Renal pelvis (tissue), 4 donors: ENCODE results near the gene GATAD2A. TPM values are rescaled to one million over a fixed set of nuclear protein-coding genes. Genes with fewer than 3 reads are reported as not detected.
"Not testable (repeated sequence)": the region's sequence is repeated elsewhere in the genome, so short reads cannot be mapped to it uniquely, and the experiment has no call there.

ENCODE experiments used
- DNase-seq: peaks from one replicate; pipeline ENCODE4 v3.0.0-alpha.2; 2013
- polyA plus RNA-seq, 3 donors: library from polyadenylated mRNA; unstranded; fragments of 120-200 nt; gene quantifications; one replicate each; pipeline ENCODE4 v1.2.1, GENCODE V29; 2013; ENCODE audit not compliant: insufficient read length in 3 of 3

Gene GATAD2A
- polyA plus RNA-seq, 3 donors = 48.7 to 61.4 (median 56.4) TPM

DNA sequence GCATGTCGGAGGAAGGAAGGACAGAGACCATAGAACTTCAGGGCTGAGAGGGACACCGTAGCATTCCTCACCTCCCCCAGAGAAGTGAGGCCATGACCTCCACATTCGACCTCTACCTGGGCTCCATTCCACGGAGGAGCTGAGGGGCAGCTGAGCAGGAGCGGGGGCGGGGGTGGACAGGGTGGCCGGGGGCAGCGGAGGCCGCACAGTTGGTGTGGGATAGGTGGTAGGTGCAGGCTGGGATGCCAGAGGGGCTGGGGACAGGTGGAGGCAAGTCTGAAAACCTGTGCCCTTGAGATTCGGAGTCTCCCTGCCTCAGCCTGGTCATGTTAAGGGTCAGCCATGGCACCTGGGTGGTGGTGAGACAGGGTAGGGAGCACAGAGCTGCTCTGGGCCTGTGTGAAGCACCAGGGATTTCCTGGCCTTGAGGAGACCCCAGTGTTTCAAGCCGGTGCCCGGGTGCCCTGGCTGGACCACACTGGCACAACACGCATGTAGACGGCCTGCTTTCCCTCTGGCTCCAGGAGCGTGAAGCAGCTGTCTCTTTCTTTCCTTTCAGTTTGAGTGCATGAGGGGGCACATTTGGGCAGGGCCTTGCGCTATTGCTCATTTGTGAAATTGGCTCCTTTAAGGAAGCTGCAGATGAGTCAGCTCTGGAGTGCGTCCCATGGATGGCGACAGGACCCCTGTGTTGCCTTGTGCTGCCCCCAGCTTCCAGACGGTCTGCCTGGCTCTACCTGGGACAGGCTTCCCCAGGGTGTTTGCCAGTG, 58.1 kb downstream of the GATAD2A start:
- no peak for DNase-seq

DNA sequence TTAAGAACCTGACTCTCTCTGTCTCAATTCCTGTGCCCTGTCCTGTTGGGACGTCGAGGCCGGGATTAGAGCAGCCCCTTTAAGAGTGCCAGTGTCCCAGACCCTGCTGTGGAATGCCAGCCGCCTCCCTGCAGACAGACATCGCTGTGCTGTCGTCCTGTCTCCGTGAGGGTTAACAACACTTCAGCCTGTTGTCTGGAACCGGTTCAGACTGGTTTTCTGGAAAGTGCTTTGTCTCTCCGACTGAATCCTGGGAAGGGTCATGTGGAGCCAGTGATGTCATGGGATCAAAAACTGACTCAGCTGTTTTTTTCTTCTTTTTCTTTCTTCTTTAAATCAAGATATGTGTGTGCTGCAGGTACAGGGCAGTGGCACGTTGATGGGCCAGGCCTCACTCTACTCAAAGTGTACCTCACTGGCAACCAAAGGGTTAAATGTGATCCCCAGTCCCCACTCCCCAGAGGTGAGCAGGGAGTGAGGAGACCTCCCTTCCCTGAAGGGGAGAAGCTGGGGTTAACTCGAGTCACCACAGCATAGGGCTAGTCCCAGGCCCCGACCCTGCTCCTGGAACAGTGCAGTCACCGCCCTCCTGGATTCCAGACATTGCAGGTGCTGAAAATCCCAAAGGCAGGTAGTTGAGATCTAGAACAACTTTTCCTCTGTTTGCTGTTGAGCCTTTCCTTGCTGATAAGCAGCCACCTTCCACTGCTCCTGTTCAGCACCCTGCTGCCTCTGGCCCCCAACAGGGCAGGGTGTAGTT, 59.0 kb downstream of the GATAD2A start:
- peak; percentile 76 for DNase-seq

DNA sequence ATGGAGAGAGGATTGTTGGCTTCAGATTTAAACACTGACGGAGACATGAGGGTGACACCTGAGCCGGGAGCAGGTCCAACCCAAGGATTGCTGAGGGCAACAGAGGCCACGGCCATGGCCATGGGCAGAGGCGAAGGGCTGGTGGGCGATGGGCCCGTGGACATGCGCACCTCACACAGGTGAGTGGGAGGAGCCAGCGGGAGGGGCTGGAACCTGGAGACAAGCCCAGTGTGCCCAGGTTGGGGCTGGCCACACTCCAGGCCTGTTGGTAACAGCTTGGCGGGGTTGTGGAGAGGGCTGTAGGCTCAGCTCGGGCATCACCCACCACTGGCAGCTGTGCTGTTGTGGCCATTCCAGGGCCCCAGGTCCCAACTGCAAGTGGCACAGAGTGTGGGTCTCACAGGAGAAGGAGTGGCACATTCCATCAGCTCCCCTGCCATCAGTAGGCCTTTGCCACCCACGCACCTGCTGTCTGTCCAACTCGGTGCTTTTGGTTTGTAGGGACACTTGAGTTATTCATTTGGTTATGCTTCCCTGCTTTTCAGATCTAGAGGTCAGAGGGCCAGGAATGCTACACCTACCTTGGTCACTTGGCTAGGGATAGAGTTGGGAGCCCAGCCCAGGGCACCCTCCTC, 60.1 kb downstream of the GATAD2A start:
- DNase-seq = no peak

DNA sequence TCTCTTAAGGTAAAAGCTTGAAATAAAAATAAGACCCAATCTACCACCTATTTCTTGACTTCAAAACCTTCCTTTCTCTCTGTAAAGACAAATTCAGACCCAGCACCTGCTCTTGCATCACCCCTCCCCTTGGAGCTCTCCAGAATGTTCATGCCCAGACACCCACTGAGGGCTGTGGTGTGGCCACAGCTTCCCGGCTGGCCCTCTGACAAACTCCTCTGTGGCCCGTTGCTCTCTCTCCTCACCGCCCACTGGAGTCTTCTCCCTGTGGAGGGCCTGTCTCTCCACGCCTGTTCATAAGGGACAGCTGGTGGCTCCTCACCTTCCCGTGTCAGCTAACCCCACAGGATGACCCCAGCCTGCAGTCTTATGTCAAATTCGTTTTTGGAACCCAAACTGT, 60.7 kb downstream of the GATAD2A start:
- no peak for DNase-seq

DNA sequence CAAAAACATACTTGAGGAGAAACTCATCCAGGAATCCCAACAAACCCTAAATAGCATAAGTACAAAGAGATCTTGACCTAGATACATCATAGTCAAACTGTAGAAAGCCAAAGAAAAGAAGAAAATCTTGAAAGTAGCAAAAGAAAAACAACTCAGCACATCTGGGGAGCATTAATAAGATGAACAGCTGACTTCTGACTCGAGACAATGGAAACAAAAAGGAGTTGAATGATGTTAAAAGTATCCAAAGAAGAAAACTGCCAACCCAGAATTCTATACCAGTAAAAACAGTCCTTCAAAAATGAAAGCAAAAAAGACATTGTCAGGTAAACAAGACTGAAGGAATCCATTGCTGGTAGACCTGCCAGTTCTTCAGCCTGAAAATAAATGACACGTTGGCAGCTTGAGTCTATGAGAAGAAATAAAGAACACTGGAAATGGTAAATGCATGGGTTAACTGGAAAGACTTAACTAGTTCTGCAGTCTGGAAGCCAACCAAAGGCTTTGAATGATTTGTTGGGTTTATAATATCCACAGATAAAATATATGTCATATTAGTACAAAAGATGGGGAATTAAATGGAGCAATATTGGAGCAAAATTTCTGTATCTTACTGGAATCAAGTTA, 63.1 kb downstream of the GATAD2A start:
- no peak for DNase-seq

DNA sequence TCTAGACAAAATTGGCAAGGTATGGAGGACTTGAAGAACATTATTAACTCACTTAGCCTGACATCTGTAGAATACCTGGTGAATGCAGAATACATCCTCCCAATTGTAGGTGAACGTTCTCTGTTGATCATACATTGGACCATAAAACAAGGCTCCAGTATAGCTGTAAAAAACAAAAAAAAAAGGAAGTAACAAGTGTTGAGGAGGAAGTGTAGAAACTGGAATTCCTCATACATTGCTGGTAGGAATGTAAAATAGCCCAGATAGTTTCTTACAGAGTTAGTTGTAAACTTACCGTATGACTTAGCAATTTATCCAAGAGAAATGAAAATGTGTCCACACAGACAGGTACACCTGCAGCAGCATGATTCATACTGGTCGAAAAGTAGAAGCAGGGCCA, 65.1 kb downstream of the GATAD2A start:
- no peak for DNase-seq

DNA sequence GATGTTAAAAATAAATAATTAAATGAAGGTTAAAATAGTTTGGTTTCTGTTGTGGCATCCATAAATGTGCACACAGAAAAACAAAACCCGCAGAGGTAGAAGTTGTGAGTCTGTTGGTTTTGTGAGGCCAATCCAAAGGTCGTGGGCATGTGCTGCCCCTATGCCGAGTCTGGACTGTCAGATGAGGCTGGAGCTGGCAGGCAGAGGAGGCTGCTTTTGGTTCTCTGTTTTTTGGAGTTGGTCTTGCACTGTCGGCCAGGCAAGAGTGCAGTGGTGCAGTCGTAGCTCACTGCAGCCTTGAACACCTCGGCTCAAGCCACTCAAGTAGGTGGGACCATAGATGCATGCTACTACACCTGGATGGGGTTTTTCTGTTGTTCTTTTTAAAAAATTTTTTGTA, 66.2 kb downstream of the GATAD2A start:
- no peak for DNase-seq

DNA sequence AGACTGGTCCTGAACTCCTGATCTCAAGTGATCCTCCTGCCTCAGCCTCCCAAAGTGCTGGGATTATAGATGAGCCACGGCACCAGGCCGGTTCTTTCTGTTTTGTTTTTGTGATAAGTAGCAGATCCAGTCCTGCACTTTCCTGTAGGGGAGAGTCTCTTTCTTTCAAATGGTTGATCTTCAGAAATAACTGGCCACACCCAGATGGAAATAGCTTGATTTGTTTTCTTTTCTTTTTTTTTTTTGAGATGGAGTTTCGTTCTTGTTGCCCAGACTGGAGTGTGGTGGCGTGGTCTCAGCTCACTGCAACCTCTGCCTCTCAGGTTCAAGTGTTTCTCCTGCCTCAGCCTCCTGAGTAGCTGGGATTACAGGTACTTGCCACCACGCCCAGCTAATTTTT, 66.6 kb downstream of the GATAD2A start:
- DNase-seq = not testable (repeated sequence)

DNA sequence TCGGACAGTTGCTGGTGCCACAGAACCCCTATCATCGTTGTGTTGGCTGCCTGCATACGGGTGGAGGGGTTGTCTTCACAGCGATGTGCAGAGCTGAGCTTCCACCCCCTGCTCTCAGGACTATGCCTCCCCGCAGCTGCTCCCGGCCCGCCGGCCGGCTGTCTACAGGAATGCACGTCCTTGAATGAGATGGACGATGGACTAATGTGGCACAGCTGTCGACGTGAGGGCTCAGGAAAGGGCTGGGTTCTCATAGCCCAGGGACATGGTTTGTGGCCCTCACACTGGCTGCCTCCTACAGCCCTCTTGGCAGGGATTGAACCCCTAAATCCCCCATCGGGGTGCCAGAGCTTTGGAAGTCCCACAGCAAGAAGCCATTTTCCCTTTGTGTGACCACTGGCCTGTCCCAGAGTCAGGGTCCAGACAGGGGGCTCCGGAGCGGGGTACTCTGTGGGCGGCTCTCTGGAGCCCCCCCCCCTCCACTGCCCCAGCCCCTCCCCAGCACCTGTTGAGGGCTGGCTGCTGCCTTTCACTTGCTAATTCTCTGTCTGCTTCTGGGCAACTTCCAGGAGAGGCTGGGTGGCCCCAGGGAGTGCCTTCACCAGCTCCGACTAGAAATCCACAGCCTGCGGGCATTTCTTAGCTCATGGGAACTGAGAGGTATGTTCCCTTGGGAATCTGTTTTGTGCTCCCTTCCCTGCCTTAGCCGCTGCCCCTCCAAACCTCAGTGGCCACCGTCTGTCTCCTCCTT, 69.7 kb downstream of the GATAD2A start:
- DNase-seq = no peak

DNA sequence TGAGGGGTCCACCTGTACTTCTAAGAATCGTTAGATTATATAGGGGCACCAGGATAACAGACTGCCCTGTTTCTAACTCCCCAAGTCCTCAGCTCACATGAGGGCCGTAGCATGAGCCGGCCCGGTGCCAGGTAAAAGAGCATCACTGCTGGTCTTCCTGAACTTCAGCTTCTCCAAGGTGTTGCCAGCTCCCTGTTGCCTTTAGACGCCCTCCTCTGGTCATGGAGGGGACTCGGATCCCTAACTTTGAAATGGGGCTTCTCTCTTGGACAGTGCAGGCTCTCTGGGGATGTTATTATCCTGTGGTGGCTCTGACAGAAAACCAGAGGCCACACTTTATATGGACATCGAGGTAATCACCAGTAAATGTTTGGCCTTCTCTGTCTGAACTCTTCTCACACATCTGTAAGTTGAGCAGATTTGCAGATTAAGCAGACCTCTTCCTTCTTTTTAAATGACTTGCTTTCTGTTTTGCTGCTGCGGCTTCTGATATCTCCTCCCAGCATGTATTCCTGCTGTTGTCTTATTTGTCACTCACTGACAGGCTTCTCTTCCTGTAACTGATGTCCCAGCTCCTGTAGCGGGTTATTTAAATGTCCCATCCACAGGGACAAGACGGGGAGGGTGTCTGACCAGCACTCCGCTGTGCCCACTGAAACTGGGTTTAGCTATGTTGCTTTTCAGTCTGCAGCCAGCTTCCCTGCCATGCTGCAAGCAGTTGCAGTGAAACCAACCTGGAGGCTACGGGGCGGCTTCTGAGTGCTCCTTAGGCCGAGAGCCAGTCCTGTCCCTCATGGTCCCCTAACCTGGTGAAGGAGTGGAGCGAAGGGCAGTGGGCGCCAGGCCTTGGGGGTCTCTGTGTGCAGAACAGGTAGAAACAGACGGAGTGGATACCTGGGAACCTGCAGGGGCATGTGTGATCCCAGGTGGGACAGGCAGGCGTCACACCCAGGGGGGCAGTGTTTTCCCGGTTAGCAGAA, 70.7 kb downstream of the GATAD2A start:
- no peak for DNase-seq

DNA sequence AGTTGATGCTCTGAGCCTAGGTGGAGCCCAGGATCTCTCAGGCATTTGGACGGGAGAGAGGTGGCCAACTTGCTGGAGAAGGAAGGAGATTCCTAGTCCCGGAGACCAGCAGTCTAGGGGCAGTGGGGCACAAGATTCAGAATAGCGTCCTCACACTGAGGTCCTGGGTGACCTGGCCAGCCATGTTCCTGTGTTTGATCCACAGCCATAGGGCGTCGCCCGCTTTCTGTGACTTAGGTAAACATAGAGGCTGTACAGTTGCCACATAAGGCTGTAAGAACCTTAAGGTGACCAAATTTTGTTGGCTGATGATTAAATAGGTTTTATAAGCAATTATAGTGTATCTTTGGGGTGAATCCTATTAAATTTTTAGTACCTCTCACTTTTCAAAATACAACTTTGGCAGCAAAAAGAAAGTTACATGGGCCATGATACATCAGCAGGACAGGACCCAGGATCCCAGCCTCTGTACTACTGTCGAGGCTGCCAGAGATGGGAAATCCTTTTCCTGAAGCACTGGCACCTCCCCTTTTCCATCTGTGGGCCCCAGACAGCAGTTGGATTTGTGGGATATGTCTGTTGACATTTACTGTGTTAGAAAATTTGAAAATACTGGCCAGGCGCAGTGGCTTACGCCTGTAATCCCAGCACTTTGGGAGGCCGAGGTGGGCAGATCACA, 72.4 kb downstream of the GATAD2A start:
- no peak for DNase-seq

DNA sequence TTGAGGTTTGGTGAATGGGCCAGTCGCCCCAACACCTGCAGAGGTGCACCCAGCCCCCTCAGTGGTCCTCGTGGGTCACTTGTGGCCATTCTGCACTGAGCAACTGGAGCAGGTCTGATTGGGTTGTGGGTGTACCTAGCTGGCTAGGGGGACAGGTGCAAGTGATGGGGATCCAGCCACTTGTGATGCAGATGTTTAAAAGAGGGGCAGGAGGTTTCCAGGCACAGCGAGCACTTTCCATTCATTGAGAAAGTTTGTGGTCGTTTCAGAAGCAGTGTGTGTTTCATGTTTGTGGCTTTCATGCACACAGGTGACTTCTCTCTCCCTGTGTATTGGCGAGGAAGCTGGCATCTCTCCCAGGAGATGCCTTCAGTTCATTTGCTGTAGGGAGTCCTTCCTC, 75.2 kb downstream of the GATAD2A start:
- DNase-seq = no peak

DNA sequence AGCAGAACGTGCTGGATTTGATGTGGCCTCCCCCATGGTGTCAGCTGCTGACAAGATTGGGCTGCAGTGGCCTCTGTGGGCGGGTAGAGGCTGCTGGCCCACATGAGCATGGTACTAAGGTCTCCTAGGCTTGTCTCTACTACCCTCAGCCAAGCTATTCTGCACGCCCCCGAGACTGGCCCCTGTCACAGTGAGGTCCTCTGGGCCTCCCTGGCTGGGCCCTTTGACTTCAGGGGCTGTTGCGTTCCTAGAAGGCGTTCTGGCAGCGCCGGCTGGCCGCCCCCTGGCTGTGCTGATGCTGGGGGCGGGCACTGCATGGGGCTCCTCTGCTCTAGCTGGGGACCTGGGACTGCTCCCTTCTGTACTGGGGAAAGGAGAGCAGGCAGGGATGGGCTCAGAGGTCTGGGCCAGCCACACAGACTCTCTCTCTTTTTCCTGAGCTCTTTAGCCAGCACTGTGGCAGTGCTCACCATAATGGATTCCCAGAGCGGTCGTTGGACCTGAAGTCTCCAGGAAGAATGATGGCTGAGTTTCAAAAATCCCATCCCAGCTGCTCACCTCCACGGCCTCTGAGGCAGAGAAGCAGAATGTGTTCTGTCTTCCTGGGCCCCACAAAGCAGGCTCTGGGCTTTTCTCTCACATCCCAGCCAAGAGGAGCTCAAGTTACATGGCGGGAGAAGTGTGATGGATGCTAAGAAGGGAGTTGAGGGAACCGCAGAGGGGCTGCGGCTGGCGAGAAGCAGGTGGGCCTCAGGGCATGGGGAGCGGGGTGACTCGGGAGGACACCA, 77.5 kb downstream of the GATAD2A start:
- DNase-seq = no peak

DNA sequence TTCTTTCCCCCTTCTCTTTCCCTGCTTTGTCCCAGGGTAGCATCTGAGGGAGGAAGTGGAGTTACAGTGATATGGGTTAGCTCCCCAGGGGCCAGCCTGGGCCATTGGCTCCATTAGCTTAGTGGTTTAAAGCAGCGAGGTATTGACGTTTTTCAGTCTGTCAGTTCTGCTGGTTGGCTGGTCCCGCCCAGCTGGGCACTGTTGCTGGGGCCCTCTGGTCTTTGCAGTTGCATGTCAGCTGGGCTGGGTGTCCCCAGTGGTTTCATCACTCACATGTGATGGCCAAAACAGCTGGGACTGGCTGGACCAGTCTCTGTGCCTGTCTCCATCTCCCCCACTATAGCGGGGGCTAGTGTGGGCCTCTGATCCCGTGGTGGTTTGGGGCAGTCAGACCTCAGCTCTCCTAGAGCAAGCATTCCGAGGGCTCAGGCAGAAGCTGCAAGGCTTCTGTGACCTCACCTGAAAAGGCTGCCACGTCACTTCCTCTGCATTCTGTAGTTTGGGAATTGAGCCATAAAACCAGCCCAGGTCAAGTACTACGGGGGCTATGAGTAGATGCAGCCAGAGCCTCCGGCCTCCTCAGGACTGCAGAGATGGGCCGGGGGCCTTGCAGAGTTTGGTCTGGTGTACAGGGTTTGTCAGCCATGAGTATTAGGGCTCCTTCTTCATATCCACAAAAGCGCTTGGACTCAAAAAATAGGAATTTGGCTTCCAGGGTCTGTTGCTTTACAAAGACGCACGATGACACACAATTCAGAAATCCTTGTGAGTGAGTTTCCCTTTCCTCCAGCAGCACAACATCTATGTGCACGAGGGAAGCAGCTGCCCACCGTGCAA, 79.9 kb downstream of the GATAD2A start:
- no peak for DNase-seq

DNA sequence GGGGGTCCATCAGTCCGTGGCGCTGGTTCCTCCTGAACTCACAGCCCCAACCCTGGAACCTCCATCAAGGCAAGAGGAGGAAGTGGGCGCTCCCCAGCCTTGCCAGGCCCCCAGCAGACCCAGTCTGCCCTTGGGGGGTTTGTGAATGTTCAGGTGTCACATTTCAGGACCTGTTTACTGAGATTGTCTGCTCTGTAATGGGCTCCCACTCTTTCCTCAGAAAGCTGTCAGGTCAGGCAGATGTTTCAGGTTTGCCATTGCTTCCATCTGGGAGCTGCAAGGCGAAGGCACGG, 80.5 kb downstream of the GATAD2A start:
- no peak for DNase-seq

DNA sequence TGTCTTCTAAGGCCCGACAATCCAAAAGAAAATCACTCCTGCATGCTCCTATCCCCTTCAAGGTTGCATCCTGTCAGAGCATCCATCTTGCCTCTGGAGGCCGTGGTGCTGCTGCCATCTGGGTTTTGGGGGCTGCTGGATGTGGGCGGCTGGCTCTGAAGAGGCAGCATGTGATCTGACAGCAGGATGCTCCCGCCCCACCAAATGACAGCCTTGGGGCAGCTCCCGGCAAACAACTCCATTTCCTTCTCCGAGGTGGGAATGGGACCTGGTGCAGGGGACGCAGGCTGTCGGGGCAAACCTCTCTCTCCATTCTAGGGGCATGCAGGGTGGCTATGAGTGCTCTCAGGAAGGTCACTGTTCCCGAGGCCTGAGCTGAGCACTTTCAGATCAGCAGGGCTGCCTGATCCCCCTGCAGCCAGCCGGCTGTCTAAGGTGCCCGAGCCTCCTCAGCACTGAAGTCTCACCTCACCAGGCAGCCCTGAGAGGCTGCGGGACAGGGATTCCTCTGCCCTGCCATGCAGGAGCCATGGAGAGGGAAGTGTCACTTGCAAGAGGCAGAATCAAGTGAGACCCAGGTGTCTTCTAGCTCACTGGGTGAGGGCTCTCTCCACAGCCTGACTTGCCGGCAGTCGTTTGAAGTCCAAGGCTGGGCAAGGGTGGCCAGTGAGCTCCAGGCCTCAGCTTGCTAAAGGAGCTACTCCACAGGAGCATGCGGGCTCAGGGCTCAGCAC, 81.0 kb downstream of the GATAD2A start:
- no peak for DNase-seq

DNA sequence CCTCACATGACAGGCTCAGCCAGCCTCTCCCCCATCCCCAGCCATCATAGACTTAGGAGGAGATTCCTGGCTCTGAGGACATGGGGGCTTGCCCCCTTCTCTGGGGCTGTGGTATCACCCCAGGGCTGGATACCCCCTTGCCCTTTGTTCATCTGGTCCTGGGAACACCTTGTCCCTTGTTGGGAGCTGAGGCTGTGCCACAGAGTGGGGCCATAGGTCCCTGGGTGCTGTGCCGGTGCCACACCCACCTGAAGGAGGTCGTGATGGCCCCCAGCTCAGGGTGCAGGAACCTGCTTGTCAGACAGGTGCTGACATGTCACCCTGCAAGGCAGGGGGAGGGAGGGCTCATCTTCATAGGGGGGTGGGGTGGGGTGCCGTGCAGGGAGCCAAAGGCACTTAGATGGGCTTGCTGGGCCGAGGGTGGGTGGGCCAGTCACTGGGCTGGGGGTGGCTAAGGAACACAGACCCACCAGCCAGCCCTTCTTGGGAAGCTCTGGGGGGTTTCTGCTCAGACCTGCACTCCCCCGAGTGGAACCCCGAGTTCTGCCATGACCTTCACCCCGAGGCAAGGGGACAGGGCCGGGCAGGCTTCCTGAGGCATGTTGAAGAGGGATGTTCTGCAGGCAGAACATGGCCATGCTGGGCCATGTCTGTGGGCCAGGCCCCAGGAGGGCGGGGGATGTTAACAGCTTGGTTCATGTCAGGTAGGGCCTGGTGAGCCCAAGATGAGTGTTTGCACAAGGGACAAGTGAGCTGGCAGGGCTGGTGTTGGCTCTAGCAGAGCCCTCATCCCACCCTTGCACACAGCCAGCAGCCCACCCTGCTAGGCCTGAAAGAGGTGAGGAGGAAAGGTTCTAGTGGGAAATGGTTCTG, 81.8 kb downstream of the GATAD2A start:
- DNase-seq = no peak
